GM12892 (cell line): Measurements from ENCODE around the gene GPR39.

Source experiments
- POLR2A ChIP-seq: IDR thresholded peaks from 2 replicates; pipeline ENCODE4 v1.6.1; 2011; ENCODE audit warnings: low read depth, low read length, control low read depth
- POLR2AphosphoS5 ChIP-seq: IDR thresholded peaks from 2 replicates; pipeline ENCODE4 v1.6.1; 2011; ENCODE audit warnings: low read depth, low read length, control low read depth
- TAF1 ChIP-seq: IDR thresholded peaks from 2 replicates; pipeline ENCODE4 v1.6.1; 2011; ENCODE audit warnings: low read depth, mild to moderate bottlenecking, control low read depth, low read length, borderline replicate concordance

GRCh38 chr2:132438691-132439090 lies 22.1 kb downstream of the GPR39 start:
- TF ChIP-seq POLR2AphosphoS5: no peak
- no peak for TF ChIP-seq POLR2A
- TF ChIP-seq TAF1: no peak
